A549 treated with Mapracorat at 1 μM for 4 hours (cell line): ENCODE results near the gene PSMB7. TPM values are rescaled to one million over a fixed set of nuclear protein-coding genes. Genes with fewer than 3 reads are reported as not detected.

Source experiments
- total RNA-seq: library from RNA; stranded (reverse); fragments of 200-300 nt; extraction: Qiagen RNA extraction; gene quantifications from 5 replicates; pipeline ENCODE4 v1.2.3, GENCODE V29; 2022

Gene PSMB7
- 305 to 365 TPM (median 334 TPM) in 5 replicates for total RNA-seq

GRCh38 chr9:124415102-124415851 is at the start of gene PSMB7:
PSMB7 (minus strand) TSS chr9:124415442; CDS start chr9:124415425, 17 bp downstream.

GRCh38 chr9:124450241-124450924 is 35.1 kb upstream of the PSMB7 start, which contains the start of gene ADGRD2:
ADGRD2 (plus strand) TSS chr9:124450451; CDS start chr9:124451667, 1,216 bp downstream.

Other genes with a start within 250 kb of the PSMB7 start
- gene NEK6, start 157.5 kb downstream of the PSMB7 start, total RNA-seq: 50.7 to 74.7 TPM (median 67.2 TPM) in 5 replicates
- not detected in 5 replicates for gene ADGRD2, start 35.0 kb upstream of the PSMB7 start, total RNA-seq
- gene NR5A1, start 92.0 kb upstream of the PSMB7 start, total RNA-seq: 0.06 to 0.23 TPM (median 0.15 TPM) in 3 of 5 replicates, not detected in the others